Right kidney (tissue), 9 donors: ENCODE results near the gene DTYMK.

Source experiments
- DNase-seq: peaks from one replicate; pipeline ENCODE4 v3.0.0-alpha.2; 2016
- long read RNA-seq, 8 donors: transcript quantifications; one replicate each; lab custom pipeline, GENCODE V29; 2026

Gene DTYMK
- long read RNA-seq, donor 1, transcript DTYMK-201 (5 exons, 1,232 nt): major isoform, 33 of 72 reads
- long read RNA-seq, donor 1, transcript DTYMK-202 (4 exons, 1,089 nt): minor isoform, 10 of 72 reads
- long read RNA-seq, donor 1, partial matches to known transcripts: 27 of 72 reads
- long read RNA-seq, donor 1, other reads (novel, unspliced or antisense): 0 of 72 reads
- long read RNA-seq, donor 2, transcript DTYMK-202 (4 exons, 1,089 nt): minor isoform, 5 of 33 reads
- long read RNA-seq, donor 2, transcript DTYMK-201 (5 exons, 1,232 nt): major isoform, 22 of 33 reads
- long read RNA-seq, donor 2, partial matches to known transcripts: 6 of 33 reads
- long read RNA-seq, donor 2, other reads (novel, unspliced or antisense): 0 of 33 reads
- long read RNA-seq, donor 3, transcript DTYMK-201 (5 exons, 1,232 nt): major isoform, 13 of 31 reads
- long read RNA-seq, donor 3, transcript DTYMK-206 (2 exons, 890 nt): minor isoform, 6 of 31 reads
- long read RNA-seq, donor 3, partial matches to known transcripts: 11 of 31 reads
- long read RNA-seq, donor 3, other reads (novel, unspliced or antisense): 0 of 31 reads
- long read RNA-seq, donor 4, transcript DTYMK-201 (5 exons, 1,232 nt): major isoform, 14 of 35 reads
- long read RNA-seq, donor 4, transcript DTYMK-202 (4 exons, 1,089 nt): minor isoform, 5 of 35 reads
- long read RNA-seq, donor 4, partial matches to known transcripts: 14 of 35 reads
- long read RNA-seq, donor 4, other reads (novel, unspliced or antisense): 0 of 35 reads
- long read RNA-seq, donor 5, transcript DTYMK-201 (5 exons, 1,232 nt): major isoform, 32 of 130 reads
- long read RNA-seq, donor 5, transcript DTYMK-202 (4 exons, 1,089 nt): minor isoform, 5 of 130 reads
- long read RNA-seq, donor 5, partial matches to known transcripts: 89 of 130 reads
- long read RNA-seq, donor 5, other reads (novel, unspliced or antisense): 0 of 130 reads
- long read RNA-seq, donor 6, transcript DTYMK-201 (5 exons, 1,232 nt): major isoform, 21 of 58 reads
- long read RNA-seq, donor 6, transcript DTYMK-206 (2 exons, 890 nt): minor isoform, 5 of 58 reads
- long read RNA-seq, donor 6, partial matches to known transcripts: 15 of 58 reads
- long read RNA-seq, donor 6, other reads (novel, unspliced or antisense): 16 of 58 reads
- long read RNA-seq, donor 7, transcript DTYMK-201 (5 exons, 1,232 nt): major isoform, 39 of 62 reads
- long read RNA-seq, donor 7, transcript DTYMK-202 (4 exons, 1,089 nt): minor isoform, 7 of 62 reads
- long read RNA-seq, donor 7, partial matches to known transcripts: 12 of 62 reads
- long read RNA-seq, donor 7, other reads (novel, unspliced or antisense): 0 of 62 reads
- long read RNA-seq, donor 8, transcript DTYMK-202 (4 exons, 1,089 nt): minor isoform, 8 of 44 reads
- long read RNA-seq, donor 8, transcript DTYMK-201 (5 exons, 1,232 nt): major isoform, 21 of 44 reads
- long read RNA-seq, donor 8, partial matches to known transcripts: 12 of 44 reads
- long read RNA-seq, donor 8, other reads (novel, unspliced or antisense): 0 of 44 reads

DNA sequence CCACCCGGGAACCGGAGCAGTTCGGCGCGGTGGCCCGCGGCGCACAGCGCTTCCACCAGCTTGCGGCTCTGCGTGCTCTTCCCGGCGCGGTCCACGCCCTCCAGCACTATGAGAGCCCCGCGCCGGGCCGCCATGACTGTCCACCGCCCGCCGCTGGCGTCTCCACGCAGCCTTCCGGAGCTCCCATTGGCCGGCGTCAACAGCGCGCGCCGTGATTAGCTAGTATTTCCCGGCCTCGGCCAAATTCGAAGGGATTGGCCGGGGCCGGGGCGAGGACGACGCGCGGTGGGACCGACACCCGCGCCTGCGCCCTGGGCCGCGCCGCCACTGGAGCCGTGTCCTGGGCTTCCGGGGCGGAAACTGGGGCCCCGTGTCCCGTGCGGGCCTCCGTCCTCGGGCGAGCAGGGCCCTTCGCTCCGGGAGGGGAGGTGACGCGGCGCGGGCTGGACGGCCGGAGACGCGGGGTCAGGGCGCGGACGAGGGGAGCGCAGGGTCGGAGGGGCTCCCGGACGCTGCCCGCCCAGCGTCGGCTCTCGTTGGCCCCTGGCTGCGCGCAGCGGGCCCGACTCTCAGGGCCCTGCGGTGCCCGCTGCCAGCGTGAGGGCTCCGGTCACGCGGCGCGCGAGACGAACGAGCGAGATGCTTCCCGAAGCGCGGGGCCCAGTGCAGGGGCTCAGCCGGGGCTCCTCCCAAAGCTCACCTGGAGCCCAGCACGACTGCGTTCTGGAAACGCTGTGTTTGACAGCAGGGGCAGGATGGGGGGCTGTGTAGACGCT, at the start of gene DTYMK:
DTYMK (minus strand) TSS at position 166 of the 776 bp plus-strand sequence; CDS start at position 134, 32 bp downstream.
- peak; percentile 95 for DNase-seq

- no peak for DNase-seq
Observed at GRCh38 chr2:241736111-241736510, 49.5 kb upstream of the DTYMK start.

DNA sequence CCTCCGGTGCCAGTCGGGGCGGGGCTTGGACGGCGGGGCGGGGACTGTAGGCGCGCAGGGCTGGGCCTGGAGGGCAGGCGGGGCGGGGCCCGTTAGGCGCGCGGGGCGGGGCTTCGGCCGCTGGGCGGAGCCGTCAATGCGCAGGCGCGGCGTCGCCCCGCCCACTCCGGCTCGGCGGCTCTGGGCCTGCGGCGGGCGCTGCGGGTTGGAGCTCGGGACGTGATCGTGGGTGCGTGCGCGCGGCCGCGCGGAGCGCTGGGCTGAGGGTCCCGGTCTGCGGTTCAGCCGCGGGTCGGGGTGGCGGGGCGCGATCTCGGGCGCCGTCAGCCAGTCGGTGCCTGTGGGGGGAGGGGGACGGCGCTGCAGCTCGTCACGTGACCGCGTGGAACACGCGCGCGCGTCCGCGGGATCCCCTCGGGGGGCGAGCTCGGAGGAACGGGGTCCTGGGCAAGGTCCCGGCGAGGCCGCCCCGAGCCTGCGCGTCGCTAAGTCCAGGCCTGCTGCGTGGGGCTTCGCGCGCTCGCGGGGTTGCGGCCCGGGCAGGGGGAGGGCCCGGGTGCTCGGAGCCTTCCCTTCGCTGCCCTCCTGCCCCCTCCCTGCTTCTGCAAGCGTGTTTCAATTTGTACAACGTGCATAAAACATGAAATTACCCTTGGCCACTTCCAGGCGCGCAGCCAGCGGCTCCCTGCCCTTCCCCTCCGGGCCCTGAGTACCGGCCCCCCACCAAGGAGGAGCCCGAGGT, 48.0 kb upstream of the DTYMK start, which contains the start of gene D2HGDH:
D2HGDH (plus strand) TSS at position 164 of the 742 bp plus-strand sequence. CDS start 595 bp downstream, outside the sequence.
- peak; percentile 94 for DNase-seq

DNA sequence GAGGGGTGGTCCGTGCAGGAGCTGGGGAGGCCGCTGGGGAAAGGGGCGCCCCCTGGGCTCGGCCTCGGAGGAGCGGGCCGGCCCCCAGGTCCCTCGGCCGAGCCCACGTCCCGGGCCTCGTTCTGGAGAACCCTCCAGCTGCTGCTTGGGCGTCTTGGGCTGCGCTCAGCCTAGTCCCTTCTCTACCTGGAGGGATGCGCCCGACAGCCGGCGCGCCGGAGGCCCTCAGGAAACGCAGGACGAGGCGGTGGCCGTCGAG, 47.5 kb upstream of the DTYMK start:
- no peak for DNase-seq

DNA sequence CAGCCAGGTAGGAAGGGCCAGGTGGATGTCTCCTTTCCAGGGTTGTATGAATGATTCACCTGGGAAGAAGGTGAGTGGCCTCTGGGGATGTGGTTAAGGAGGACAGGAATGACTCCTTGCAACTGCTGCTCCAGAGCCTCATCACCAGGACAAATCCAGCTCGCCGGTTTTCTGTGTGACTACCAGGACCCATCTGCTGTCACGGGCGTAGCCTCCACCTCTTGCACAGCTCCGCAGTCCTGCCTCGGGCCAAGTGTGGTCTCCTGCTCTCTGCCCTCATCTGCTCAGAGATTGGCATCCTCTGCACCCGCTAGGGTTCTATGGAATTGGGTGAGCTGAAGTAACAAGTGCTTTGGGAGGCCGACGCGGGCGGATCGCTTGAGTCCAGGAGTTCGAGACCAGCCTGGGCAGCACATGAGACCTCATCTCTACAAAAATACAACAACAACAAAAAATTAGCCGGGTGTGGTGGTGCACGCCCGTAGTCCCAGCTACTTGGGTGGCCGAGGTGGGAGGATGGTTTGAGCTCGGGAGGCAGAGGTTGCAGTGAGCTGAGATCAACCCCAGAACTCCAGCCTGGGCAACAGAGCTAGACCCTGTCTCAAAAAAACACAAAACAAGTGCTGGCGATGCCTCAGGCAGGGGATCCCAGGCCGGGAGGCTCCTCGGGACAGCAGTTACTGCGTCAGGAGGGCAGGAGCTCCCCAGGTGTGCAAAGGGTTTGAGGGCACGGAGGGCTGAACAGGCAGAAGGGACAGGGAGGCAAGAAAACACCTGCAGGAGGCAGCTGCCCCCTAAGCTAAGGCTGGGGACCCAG, 47.0 kb upstream of the DTYMK start:
- DNase-seq: peak; percentile 16

- DNase-seq: peak; percentile 38
Observed at GRCh38 chr2:241732513-241733186, 46.0 kb upstream of the DTYMK start.

DNA sequence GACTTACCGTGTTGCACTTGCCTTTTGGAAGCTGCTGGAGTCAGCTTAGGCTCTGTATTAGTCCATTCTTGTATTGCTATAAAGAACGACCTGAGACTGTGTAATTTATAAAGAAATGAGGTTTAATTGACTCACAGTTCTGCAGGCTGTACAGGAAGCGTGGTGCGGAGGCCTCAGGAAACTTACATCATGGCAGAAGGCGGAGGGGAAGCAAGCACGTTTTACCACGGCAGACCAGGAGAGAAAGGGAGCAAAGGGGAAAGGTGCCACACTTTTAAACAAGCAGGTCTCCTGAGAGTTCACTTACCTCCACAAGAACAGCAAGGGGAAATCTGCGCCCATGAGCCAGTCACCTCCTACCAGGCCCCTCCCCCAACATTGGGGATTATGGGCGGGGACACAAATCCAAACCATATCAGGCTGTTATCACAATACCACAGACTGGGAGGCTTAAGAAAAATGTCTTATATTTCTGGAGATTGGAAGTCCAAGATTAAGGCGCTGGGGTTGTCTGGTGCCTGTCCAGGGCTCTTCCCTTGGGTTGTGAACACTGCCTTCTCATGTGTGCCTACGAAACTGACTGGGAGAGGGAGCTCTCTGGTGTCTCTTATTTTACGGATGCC, 44.2 kb upstream of the DTYMK start:
- no peak for DNase-seq

GRCh38 chr2:241729868-241730267, 43.3 kb upstream of the DTYMK start:
- no peak for DNase-seq

- DNase-seq: no peak
Observed at GRCh38 chr2:241728627-241729026, 42.0 kb upstream of the DTYMK start.

DNA sequence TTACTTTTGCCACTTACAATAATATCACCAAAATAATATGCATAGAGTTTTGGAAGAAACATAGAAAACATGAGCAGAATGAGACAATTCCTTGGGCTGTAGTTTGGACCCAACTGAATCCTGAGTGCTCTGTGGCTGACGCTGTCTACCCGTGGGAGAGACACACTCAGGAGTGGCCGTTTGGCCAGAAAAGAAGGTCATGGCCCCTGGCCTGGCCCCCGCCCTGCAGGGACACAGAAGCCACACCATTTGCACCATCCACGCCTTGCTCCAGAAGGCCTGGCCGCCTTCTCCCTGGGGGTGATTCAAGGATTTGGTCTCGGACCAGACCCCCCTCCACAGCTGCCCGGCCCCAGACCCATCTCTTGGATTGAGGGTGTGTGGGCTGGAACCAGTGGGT, 41.4 kb upstream of the DTYMK start:
- DNase-seq: no peak

DNA sequence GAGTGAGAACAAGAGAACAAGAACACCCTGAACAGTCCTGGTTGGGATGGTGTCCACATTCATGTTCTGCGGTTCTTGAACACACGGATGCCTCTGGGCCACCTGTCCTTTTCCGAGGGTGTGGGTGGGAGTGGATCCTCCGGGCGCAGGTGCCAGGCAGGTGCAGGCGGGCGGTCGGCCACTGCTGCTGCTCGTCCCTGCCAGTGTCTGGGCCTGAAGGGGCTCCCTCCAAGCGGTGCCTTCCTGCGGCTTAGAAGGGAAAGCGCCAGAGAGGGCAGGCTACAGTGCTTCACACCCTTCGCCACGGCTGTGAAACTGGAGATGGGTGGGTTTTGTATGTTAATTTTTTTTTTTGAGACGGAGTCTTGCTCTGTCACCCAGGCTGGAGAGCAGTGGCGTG, 39.8 kb upstream of the DTYMK start:
- no peak for DNase-seq

GRCh38 chr2:241724975-241725870, 38.6 kb upstream of the DTYMK start:
- no peak for DNase-seq

GRCh38 chr2:241724259-241724974, 37.8 kb upstream of the DTYMK start:
- DNase-seq: no peak

DNA sequence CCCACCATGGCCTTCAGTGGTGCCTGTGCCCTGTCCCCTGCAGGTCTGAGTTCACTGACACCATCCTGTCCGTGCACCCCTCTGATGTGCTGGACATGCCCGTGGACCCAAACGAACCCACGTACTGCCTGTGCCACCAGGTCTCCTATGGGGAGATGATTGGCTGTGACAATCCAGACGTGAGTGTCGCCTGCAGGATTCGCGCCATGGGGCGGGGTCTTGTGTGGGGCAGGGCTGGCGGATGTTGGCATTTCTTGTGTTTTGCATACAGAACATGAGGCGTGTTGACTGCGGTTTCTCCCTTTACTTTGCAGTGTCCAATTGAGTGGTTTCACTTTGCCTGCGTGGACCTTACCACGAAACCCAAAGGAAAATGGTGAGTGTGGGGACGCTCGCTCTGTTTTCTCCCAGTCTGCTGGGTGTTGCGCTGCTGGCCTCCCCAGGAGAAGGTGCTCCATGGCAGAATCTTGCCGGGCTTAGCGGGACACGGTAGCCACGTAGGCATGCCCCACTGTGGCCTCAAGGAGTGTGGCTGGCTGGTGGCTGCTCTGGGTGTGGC, 36.4 kb upstream of the DTYMK start:
- DNase-seq: no peak

GRCh38 chr2:241721852-241722251, 35.2 kb upstream of the DTYMK start:
- no peak for DNase-seq

- DNase-seq: no peak
Observed at GRCh38 chr2:241720560-241720959, 33.9 kb upstream of the DTYMK start.
